NCI-H1417 treated with DMSO at 0.1 percent for 48 hours (cell line): ENCODE measurements around the gene IL1RAPL2.
"Not testable (repeated sequence)": the region's sequence is repeated elsewhere in the genome, so short reads cannot be mapped to it uniquely, and the experiment has no call there.

Source experiments
- DNase-seq: peaks from one replicate; lab custom pipeline; 2025; lab: John Stamatoyannopoulos, UW

Gene IL1RAPL2

DNA sequence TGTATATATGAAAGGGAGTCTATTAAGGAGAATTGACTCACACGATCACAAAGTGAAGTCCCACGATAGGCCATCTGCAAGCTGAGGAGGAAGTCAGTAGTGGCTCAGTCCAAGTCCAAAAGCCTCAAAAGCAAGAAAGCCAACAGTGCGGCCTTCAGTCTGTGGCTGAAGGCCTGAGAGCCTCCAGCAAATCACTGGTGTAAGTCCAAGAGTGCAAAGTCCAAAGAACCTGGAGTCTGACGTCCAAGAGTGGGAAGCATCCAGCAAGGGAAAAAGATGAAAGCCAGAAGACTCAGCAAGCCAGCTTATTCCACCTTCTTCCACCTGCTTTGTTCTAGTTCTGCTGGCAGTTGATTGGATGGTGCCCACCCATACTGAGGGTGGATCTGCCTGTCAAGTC is 104.1 kb downstream of the IL1RAPL2 start:
- no peak for DNase-seq

DNA sequence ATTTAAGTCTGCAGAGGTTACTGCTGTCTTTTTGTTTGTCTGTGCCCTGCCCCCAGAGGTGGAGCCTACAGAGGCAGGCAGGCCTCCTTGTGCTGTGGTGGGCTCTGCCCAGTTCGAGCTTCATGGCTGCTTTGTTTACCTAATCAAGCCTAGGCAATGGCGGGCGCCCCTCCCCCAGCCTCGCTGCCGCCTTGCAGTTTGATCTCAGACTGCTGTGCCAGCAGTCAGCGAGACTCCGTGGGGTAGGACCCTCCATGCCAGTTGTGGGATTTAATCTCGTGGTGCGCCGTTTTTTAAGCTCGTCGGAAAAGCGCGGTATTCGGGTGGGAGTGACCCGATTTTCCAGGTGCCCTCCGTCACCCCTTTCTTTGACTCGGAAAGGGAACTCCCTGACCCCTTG is 111.5 kb downstream of the IL1RAPL2 start:
- not testable (repeated sequence) for DNase-seq

GRCh38 chrX:104679175-104679574 is 113.2 kb downstream of the IL1RAPL2 start:
- no peak for DNase-seq

- no peak for DNase-seq
Measured at GRCh38 chrX:104681214-104681613, 115.2 kb downstream of the IL1RAPL2 start.

DNA sequence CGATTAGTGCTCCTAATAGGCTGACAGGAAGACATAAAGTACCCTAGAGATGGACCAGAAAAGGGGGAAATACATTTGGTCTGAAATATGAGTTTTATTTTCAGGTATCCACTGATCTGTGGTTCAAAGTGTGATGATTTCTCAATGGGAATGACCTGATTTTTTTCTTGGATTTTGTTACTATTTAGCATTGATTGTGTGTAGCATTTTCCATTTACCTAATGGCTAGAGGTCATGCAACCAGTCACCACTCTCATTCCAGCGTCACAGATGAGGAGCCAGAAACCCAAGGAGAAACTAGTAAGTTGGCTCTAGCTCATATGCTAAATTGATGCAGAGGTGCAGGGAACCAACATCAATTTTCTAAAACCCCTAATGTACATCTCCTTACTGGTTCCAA is 118.1 kb downstream of the IL1RAPL2 start:
- no peak for DNase-seq

- no peak for DNase-seq
Measured at GRCh38 chrX:104695593-104695992, 129.6 kb downstream of the IL1RAPL2 start.

GRCh38 chrX:104696667-104697066 is 130.7 kb downstream of the IL1RAPL2 start:
- DNase-seq, result no peak

DNA sequence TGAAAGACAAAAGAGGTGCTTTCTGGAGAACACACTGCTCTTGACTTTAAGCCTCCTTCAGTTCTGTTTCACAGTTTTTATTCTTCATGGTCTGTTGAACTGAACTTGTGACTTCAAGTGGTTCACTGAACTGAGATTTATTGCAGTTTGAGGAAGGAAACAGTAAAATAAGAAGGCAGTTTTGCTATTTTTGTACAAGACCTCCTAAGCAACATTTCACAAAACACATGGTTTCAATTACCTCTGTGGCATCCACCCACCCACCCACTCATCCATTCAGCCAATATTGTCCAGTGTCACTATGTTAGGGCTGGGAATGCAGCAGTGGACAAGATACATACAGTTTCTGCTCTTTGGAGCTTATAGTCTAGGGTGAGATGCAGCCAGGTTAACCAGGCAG is 131.3 kb downstream of the IL1RAPL2 start:
- DNase-seq, result no peak

GRCh38 chrX:104707042-104707441 is 141.0 kb downstream of the IL1RAPL2 start:
- no peak for DNase-seq

DNA sequence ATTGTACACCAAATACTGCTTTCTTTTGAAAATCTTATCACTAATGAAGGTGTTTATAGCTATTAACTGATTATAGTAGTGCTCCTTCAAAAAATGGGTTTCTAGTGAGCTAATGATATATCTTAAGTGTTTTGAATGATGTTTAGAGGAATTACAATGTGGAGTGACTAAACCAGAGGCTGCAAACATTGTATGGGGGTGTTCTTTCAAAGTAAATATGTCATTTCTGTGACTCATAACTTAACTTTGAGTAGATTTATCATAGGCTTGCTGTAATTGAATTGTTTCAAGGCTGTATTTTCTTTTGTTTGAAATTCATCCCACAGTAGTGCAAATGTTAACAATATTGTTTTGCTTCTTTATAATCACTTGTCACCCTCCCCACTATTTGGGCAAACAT is 141.6 kb downstream of the IL1RAPL2 start:
- no peak for DNase-seq

DNA sequence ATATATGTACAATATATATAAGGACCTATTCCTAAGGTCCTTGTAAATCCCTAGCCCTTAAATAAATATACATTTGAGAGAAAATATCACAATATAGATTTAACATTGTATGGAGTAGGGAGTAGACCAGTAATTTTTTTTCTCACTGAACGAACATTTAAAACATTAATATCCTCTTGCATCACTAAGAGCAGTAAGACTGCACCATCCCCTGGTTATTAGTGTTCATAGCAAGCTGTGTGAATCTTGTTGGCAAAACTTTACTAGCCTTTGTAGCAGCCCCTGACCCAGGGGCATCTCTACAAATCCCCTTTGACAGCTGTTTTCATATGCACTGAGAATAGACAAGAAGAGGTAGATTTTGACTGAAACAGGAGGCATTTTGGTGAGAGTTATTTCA is 146.5 kb downstream of the IL1RAPL2 start:
- no peak for DNase-seq

- no peak for DNase-seq
Measured at GRCh38 chrX:104721854-104722253, 155.9 kb downstream of the IL1RAPL2 start.

DNA sequence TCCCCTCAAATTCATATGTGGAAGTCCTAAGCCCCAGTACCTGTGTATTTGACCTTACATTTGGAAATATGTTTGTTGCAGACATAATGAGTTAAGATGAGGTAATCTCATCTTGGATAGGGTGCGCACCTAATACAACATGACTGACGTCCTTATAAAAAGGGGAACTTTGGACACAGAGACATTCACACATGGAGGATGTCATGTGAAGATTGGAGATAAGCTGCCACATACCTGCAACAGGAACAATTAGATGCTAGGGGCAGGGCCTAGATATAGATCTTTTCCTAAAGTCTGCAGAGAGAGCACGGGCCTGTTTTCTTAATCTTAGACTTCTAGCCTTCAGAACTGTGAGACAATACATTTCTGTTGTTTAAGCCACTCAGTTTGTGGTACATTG is 162.5 kb downstream of the IL1RAPL2 start:
- DNase-seq, result no peak

GRCh38 chrX:104742355-104742754 is 176.4 kb downstream of the IL1RAPL2 start:
- no peak for DNase-seq

DNA sequence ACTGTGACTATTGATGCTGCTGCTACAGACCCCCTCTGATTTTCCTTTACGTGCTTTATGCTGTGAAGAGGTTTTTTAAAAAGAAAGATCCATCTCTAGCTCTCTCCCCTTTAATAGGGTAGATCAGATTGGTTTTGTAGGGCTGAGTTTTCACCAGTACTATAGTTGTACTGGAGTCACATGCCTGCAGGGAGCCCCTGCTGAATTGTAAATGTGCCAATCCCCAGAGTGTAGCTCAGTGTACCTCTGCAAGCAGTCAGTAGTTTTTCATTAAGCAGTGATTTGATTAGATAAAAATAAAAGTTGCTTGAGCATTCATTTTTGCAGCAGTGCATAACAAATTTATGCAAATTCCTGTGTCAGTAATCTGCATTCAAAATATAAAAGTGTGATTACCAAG is 179.2 kb downstream of the IL1RAPL2 start:
- no peak for DNase-seq

DNA sequence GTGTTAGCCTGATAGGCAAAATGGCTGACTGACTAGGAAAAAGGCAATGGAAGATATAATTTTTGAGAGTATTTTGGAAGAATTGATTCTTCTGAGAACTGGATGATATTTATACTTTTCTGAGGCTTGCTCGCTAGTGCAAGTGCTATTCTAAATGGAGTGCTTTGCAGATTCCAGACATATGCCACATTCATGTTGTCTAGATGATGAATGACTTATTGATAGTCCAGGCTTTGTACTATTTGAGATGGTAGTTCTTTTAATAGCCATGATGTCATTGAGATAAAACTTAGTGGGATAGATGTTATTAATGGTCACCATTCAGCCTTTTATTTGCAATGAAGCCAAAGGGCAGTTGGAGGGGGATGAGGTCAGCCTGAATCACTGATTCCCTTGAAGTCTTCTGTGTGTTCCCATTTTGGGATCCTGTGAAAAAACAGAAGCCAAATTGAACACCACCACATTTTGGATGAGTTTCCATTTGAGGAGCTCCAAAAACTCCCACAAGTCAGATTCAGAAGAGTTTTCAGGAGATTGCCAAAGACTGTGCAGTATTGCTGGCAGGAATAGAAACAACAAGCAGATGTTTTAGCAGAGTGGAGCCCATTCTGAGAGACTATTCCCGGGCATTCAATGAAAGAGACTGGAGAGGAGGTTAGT is 184.1 kb downstream of the IL1RAPL2 start:
- no peak for DNase-seq

- no peak for DNase-seq
Measured at GRCh38 chrX:104762641-104763040, 196.6 kb downstream of the IL1RAPL2 start.

GRCh38 chrX:104789784-104790183 is 223.8 kb downstream of the IL1RAPL2 start:
- no peak for DNase-seq

DNA sequence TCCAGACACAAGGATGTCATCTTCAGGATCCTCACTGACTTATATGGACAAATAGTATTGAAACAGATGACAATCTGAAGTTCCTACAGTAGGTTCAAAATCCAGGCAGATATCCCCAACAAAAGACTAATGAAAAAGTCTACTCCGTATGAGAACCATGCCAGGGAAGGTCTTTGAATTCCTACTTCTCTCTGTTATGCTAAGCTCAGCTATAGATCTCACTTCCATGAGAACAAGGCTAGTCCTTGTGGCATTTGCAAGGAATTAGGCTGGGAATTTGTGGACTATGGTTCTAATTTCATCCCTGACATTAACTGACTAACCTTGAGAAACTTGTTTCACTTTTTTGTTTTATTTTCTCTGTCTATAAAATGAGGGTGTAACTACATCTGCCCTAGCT is 229.8 kb downstream of the IL1RAPL2 start:
- no peak for DNase-seq

DNA sequence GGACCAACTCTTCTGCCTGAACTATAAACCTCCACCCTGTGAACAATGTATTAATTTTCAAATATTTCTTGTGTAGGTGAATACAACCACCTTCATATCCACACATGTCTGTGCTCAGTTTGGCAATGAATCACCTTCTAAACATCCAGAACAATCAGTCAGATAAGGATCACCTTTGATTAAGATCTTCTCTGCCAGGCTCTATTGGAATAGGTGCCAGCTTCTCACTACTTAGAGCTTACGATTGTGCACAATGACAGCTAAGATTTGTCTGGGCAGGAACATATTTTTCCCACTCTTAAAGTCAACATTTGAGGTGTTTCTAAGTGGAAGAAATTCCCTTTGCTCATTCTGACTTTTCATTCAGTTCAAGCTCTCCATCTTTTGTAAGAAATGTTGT is 237.2 kb downstream of the IL1RAPL2 start:
- DNase-seq, result no peak

DNA sequence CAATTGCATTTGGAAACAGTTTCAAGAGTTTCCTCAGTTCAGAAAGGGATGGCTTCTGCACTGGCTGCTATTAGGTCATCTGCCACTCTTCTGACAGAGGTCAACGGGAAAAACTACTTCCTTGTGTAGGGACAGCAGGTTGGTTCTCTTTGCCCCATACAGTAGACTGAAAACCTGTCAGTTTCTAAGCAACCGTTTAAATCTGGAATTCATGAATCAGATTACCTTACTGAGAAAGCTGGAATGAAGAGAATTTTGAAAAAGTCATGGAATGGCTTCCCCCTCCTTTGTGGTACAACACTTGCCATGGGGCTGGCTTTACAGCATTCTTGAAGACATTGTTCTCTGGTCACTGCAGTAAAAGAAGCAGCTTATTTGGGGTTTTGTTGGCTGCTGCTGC is 240.3 kb downstream of the IL1RAPL2 start:
- no peak for DNase-seq

DNA sequence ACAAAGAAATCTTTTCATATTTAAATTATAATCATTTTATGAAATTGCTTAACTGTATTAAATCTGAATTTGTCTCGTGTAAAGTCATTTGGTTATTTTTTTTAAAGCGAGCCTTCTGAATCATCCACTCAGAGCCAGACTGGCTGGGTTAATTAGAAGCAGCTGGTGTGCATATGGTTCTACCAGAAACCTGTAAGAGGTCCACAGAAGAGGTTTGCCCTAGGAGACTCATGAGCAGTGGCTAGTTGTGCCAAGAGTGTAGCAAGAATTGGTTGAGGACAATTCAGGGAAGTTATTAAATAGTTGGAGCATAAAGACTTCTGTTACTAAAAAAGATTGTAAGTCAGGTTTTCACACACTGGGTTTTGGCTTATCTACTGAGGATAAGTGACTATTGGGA is 267.4 kb downstream of the IL1RAPL2 start:
- DNase-seq, result no peak

- DNase-seq, result no peak
Measured at GRCh38 chrX:104842646-104843045, 276.6 kb downstream of the IL1RAPL2 start.

DNA sequence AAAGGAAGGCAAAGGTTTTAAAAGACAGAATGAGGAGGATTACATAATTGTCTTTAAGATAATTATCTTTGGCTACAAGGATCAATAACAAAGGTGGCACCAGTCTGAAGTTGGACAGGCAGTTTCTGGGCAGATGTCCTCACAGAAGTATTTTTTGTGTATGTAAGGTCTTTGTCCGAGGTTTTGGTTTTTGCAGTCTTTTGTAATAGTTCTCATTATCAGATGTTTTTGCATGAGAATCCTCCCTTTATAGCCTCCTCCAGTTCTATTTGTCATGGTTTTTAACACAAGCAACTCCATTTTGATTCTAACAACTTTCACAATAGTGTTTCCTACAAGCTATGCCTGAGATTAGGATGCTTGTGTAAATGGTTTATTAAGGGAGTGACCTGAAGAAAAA is 286.2 kb downstream of the IL1RAPL2 start:
- no peak for DNase-seq

GRCh38 chrX:104854188-104854587 is 288.2 kb downstream of the IL1RAPL2 start:
- no peak for DNase-seq
